Hepatocyte (in vitro differentiated cells): ENCODE data around the gene CSH1. TPM values are rescaled to one million over a fixed set of nuclear protein-coding genes. Genes with fewer than 3 reads are reported as not detected.

Source experiments
- DNase-seq: peaks from one replicate; pipeline ENCODE4 v3.0.0-alpha.2; 2016; ENCODE audit warnings: low spot score
- H2AFZ ChIP-seq: fragments of 200-600 bp; sonication (generic); 2 replicates; pipeline ENCODE4 v1.6.0; 2016; ENCODE audit warnings: antibody characterized with exemption, mild to moderate bottlenecking
- H3K27ac ChIP-seq: fragments of 200-600 bp; sonication (generic); 2 replicates; pipeline ENCODE4 v1.5.1; 2016; ENCODE audit warnings: mild to moderate bottlenecking
- H3K27me3 ChIP-seq: fragments of 200-600 bp; sonication (generic); 2 replicates; pipeline ENCODE4 v1.6.1; 2016
- H3K36me3 ChIP-seq: fragments of 200-600 bp; sonication (generic); replicated peaks from 2 replicates; pipeline ENCODE4 v1.5.1; 2016; ENCODE audit warnings: low read depth; ENCODE audit not compliant: insufficient read depth
- H3K4me1 ChIP-seq: fragments of 200-600 bp; sonication (generic); 2 replicates; pipeline ENCODE4 v1.5.1; 2016; ENCODE audit warnings: mild to moderate bottlenecking, moderate library complexity; ENCODE audit not compliant: insufficient read depth
- H3K4me2 ChIP-seq: fragments of 200-600 bp; sonication (generic); 2 replicates; pipeline ENCODE4 v1.6.0; 2016
- H3K4me3 ChIP-seq: fragments of 200-600 bp; sonication (generic); 2 replicates; pipeline ENCODE4 v1.5.1; 2016; ENCODE audit warnings: mild to moderate bottlenecking
- H3K79me2 ChIP-seq: fragments of 200-600 bp; sonication (generic); 2 replicates; pipeline ENCODE4 v1.6.0; 2017; ENCODE audit warnings: mild to moderate bottlenecking
- H3K9me2 ChIP-seq: fragments of 200-600 bp; sonication (generic); replicated peaks from 2 replicates; pipeline ENCODE4 v1.6.0; 2017; ENCODE audit warnings: mild to moderate bottlenecking; ENCODE audit not compliant: insufficient read depth
- H3K9me3 ChIP-seq: fragments of 200-600 bp; sonication (generic); 2 replicates; pipeline ENCODE4 v1.5.1; 2016; ENCODE audit warnings: low read depth, mild to moderate bottlenecking
- H4K20me1 ChIP-seq: fragments of 200-600 bp; sonication (generic); 2 replicates; pipeline ENCODE4 v1.6.0; 2016; ENCODE audit warnings: mild to moderate bottlenecking; ENCODE audit not compliant: insufficient read depth, poor library complexity, severe bottlenecking
- EZH2 ChIP-seq: fragments of 200-600 bp; sonication (generic); IDR thresholded peaks from 2 replicates; pipeline ENCODE4 v1.6.1; 2016; ENCODE audit warnings: antibody characterized with exemption, mild to moderate bottlenecking, borderline replicate concordance
- EZH2phosphoT487 ChIP-seq: fragments of 200-600 bp; sonication (generic); IDR thresholded peaks from one replicate; pipeline ENCODE4 v1.6.1; 2018; ENCODE audit warnings: antibody characterized with exemption, mild to moderate bottlenecking, low read depth, moderate library complexity; ENCODE audit not compliant: unreplicated experiment, severe bottlenecking
- WGBS: methylation state at CpG from one replicate; pipeline ENCODE4 v1.1.6; 2016; ENCODE audit warnings: low lambda C conversion rate; ENCODE audit errors: missing lambda C conversion rate; 5-methylcytosine and 5-hydroxymethylcytosine counted together
- polyA plus RNA-seq: library from polyadenylated mRNA; unstranded; fragments of >200 nt; fragmentation: Nextera tagmentation; extraction: Ambion mirVana; gene quantifications from 2 replicates; pipeline ENCODE4 v1.2.1, GENCODE V29; 2016
- total RNA-seq: library from RNA; depleted of rRNA; stranded (reverse); fragments of >200 nt; gene quantifications from 2 replicates; pipeline ENCODE4 v1.2.3, GENCODE V29; 2014
- TF ChIP-seq, protein P1 (sequence below): fragments of 200-600 bp; sonication (generic); IDR thresholded peaks from 2 replicates; pipeline ENCODE4 v1.5.1; 2016; ENCODE audit warnings: antibody characterized with exemption, mild to moderate bottlenecking; ENCODE audit not compliant: poor library complexity

Gene CSH1
- total and polyA plus RNA-seq, 2 experiments from 2014 or later, result 1.1 TPM; not detected in 1

GRCh38 chr17:63939884-63940283 is 43.5 kb upstream of the CSH1 start:
- Histone ChIP-seq H3K27me3 (no peaks in the 10 kb centered on the region), H3K9me2 (no peaks in the 10 kb centered on the region), H3K9me3 (no peaks in the 10 kb centered on the region), H3K4me3 (no peak overlapping the region), H3K4me2 (no peak overlapping the region), H3K36me3 (no peaks in the 10 kb centered on the region), H2AFZ (no peak overlapping the region), H3K4me1 (no peaks in the 10 kb centered on the region), H4K20me1 (no peaks in the 10 kb centered on the region), H3K27ac (no peak overlapping the region), H3K79me2 (no peaks in the 10 kb centered on the region)
- 74% methylated on average over 6 of the region's 6 CpGs for WGBS
- TF ChIP-seq, protein P1, sequence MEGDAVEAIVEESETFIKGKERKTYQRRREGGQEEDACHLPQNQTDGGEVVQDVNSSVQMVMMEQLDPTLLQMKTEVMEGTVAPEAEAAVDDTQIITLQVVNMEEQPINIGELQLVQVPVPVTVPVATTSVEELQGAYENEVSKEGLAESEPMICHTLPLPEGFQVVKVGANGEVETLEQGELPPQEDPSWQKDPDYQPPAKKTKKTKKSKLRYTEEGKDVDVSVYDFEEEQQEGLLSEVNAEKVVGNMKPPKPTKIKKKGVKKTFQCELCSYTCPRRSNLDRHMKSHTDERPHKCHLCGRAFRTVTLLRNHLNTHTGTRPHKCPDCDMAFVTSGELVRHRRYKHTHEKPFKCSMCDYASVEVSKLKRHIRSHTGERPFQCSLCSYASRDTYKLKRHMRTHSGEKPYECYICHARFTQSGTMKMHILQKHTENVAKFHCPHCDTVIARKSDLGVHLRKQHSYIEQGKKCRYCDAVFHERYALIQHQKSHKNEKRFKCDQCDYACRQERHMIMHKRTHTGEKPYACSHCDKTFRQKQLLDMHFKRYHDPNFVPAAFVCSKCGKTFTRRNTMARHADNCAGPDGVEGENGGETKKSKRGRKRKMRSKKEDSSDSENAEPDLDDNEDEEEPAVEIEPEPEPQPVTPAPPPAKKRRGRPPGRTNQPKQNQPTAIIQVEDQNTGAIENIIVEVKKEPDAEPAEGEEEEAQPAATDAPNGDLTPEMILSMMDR, result no peak
- TF ChIP-seq EZH2, result no peak
- TF ChIP-seq EZH2phosphoT487, result no peak
- DNase-seq, result no peak

DNA sequence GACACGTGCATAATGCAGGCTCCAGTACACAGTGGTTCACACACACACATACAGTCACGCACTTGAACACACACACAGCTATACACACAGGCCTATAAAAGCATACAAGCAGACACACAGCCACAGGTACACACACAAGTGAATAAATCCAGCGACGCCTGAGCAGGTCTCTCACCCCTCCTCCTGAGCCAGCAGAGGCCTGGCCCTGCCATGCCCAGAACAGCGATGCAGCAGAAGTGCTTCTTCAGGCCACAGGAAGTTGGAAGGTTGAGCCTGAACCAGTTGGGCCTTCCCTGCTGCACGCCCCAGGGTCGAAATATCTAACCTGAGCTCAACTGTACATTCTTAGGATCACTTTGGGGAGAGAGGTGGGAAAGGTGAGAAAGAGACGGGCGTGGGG is 43.0 kb upstream of the CSH1 start:
- Histone ChIP-seq H3K79me2 (no peaks in the 10 kb centered on the region), H3K27ac (no peak overlapping the region), H3K4me1 (no peaks in the 10 kb centered on the region), H3K4me3 (no peak overlapping the region), H2AFZ (no peak overlapping the region), H3K4me2 (no peak overlapping the region), H3K9me2 (no peaks in the 10 kb centered on the region), H3K27me3 (no peaks in the 10 kb centered on the region), H3K36me3 (no peaks in the 10 kb centered on the region), H3K9me3 (no peaks in the 10 kb centered on the region), H4K20me1 (no peaks in the 10 kb centered on the region)
- 88% methylated on average over 9 of the region's 9 CpGs for WGBS
- DNase-seq, result no peak
- TF ChIP-seq, protein P1, result no peak
- TF ChIP-seq EZH2, result no peak
- TF ChIP-seq EZH2phosphoT487, result no peak

DNA sequence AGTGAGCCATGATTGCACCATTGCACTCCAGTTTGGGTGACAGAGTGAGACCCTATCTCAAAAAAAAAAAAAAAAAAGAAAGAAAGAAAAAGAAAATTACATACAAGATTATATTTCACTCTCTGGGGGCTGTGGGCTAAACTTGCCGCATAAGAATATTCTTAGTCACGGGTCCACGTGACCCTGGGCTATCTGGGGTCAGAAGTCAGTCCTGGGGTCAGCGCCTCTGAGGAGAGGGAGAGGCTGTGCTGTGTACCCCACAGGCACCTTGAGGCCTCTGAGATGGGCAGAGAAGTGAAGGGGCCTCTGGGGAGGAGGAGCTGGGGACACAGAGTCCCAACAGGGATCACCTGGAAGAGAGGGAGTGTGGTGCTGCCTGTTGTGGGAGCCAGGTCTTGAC is 41.5 kb upstream of the CSH1 start:
- Histone ChIP-seq H3K9me2 (no peaks in the 10 kb centered on the region), H3K36me3 (no peaks in the 10 kb centered on the region), H3K4me2 (no peak overlapping the region), H3K4me1 (no peaks in the 10 kb centered on the region), H3K79me2 (no peaks in the 10 kb centered on the region), H4K20me1 (no peaks in the 10 kb centered on the region), H2AFZ (no peak overlapping the region), H3K9me3 (no peaks in the 10 kb centered on the region), H3K27ac (no peak overlapping the region), H3K4me3 (no peak overlapping the region), H3K27me3 (no peaks in the 10 kb centered on the region)
- DNase-seq, result no peak
- 95% methylated on average over 4 of the region's 4 CpGs for WGBS
- TF ChIP-seq EZH2 (no peak), EZH2phosphoT487 (no peak)
- TF ChIP-seq, protein P1, result no peak

DNA sequence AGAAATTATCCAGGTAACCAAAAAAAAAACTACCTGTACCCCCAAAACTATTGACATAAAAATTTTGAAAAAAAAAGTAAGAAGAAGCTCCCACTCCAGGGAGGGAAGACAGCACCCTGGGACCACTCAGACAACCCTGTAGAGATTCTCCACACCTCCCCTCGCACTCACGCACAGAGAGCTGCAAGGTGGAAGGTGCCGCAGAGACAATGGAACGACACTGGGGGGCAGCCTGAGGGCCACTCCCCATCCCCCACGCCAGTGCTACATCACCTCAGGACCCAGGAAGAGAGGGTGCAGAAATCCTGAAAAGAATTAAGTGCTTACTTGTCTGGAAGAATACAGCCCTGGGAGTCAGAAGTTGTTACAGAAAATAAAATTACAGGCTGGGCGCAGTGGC is 40.9 kb upstream of the CSH1 start:
- Histone ChIP-seq H2AFZ (no peak overlapping the region), H3K27ac (no peak overlapping the region), H3K27me3 (no peaks in the 10 kb centered on the region), H3K4me3 (no peak overlapping the region), H3K9me2 (no peaks in the 10 kb centered on the region), H3K4me1 (no peaks in the 10 kb centered on the region), H3K4me2 (no peak overlapping the region), H4K20me1 (no peaks in the 10 kb centered on the region), H3K79me2 (no peaks in the 10 kb centered on the region), H3K9me3 (no peaks in the 10 kb centered on the region), H3K36me3 (no peaks in the 10 kb centered on the region)
- no peak for DNase-seq
- WGBS, result 83% methylated on average over 6 of the region's 6 CpGs
- TF ChIP-seq, protein P1, result no peak
- TF ChIP-seq EZH2 (no peak), EZH2phosphoT487 (no peak)
